Mucosa of descending colon (tissue), 3 donors: ENCODE data around the gene IL32. TPM values are rescaled to one million over a fixed set of nuclear protein-coding genes. Genes with fewer than 3 reads are reported as not detected.
A peak's percentile ranks its signal among the peaks of the same experiment; 100 is the strongest.

Experiments used
- ATAC-seq: fragments of 200-7000 bp; cut with Tn5 transposase; one replicate; pipeline ENCODE4 v1.9.1; 2020; ENCODE audit warnings: mild to moderate bottlenecking, moderate library complexity
- DNase-seq, 3 donors: peaks; one replicate each; pipeline ENCODE4 v3.0.0-alpha.2; 2020
- H3K36me3 ChIP-seq: fragments of 200-600 bp; one replicate; pipeline ENCODE4 v1.8.0; 2021; ENCODE audit warnings: low read depth, mild to moderate bottlenecking
- H3K4me1 ChIP-seq: fragments of 200-600 bp; one replicate; pipeline ENCODE4 v1.8.0; 2021; ENCODE audit warnings: low read depth, mild to moderate bottlenecking
- H3K4me3 ChIP-seq: fragments of 200-600 bp; one replicate; pipeline ENCODE4 v1.8.0; 2021; ENCODE audit warnings: mild to moderate bottlenecking
- H3K9me3 ChIP-seq: fragments of 200-600 bp; one replicate; pipeline ENCODE4 v1.8.0; 2021; ENCODE audit warnings: mild to moderate bottlenecking
- CTCF ChIP-seq: fragments of 200-600 bp; IDR thresholded peaks from one replicate; pipeline ENCODE4 v1.8.0; 2022; ENCODE audit warnings: antibody characterized with exemption, mild to moderate bottlenecking
- intact Hi-C, 2 donors: fragments of 100-400 bp; cut with DNase I in 1 of 2; cut with micrococcal nuclease in 1 of 2; formaldehyde crosslinking; loops; one replicate each; pipeline versions ENCODE4 v1.11.0 to v1.11.1; 2022; cut with DNase I, micrococcal nuclease
- total RNA-seq, 3 donors: library from RNA; stranded (reverse); fragmentation: NEBNext Ultra II Directional in 2 of 3; extraction: Animal tissue kit (Norgen Biotek cat#: 25700) in 2 of 3; gene quantifications; one replicate each; pipeline versions ENCODE4 v1.2.1 to v1.2.4, GENCODE V29; 2021 to 2023
- donor health status: DM: no; HTN: no; CAD: no; lungs with moderate emphysema.
- donor health status: DM: no; HTN: no; CAD: no.
- donor health status: DM: no; HTN: yes; CAD: no.

The IL32 gene
- total RNA-seq, 3 donors from 2014 or later, result 394 to 627 (median 413) TPM

GRCh38 chr16:3092501-3092941 lies 27.1 kb downstream of the IL32 start:
- ATAC-seq, result no peak
- DNase-seq, result peak in 1 of 3 donors; percentile 42
- Histone ChIP-seq H3K36me3 (no peaks in the 10 kb centered on the region), H3K4me1 (no peaks in the 10 kb centered on the region), H3K4me3 (no peak overlapping the region), H3K9me3 (no peaks in the 10 kb centered on the region)
- intact Hi-C loops, result no loop called here
- TF ChIP-seq CTCF, result no peak

- peaks cover under 1% of the 10 kb centered on the region for H3K4me1 ChIP-seq
- intact Hi-C loops, result no loop called here
- no peaks in the 10 kb centered on the region for H3K36me3 ChIP-seq
- DNase-seq, result peak in 2 of 3 donors; percentile 37 to 80
- no peak overlapping the region for H3K4me3 ChIP-seq
- H3K9me3 ChIP-seq, result no peaks in the 10 kb centered on the region
- TF ChIP-seq CTCF, result peak; percentile 44
- ATAC-seq, result peak; percentile 72
These were observed 29.0 kb downstream of the IL32 start for GRCh38 chr16:3094289-3095027.

- H3K4me3 ChIP-seq, result no peak overlapping the region
- peak; percentile 40 to 63 (median 51) for DNase-seq
- intact Hi-C loops, result no loop called here
- H3K36me3 ChIP-seq, result no peaks in the 10 kb centered on the region
- H3K9me3 ChIP-seq, result no peaks in the 10 kb centered on the region
- TF ChIP-seq CTCF, result no peak
- peaks cover 12% of the 10 kb centered on the region for H3K4me1 ChIP-seq
- peak; percentile 25 for ATAC-seq
These were observed 30.4 kb downstream of the IL32 start for GRCh38 chr16:3095869-3096268.

- peak in 2 of 3 donors; percentile 17 to 33 for DNase-seq
These were observed 30.9 kb downstream of the IL32 start for GRCh38 chr16:3096362-3096761.

GRCh38 chr16:3097266-3097665 lies 31.8 kb downstream of the IL32 start:
- DNase-seq (peak in 2 of 3 donors; percentile 7 to 36), ATAC-seq (no peak)
- Histone ChIP-seq H3K36me3 (no peaks in the 10 kb centered on the region), H3K4me3 (no peak overlapping the region), H3K4me1 (peaks cover 17% of the 10 kb centered on the region), H3K9me3 (no peaks in the 10 kb centered on the region)
- intact Hi-C loops, result no loop called here
- no peak for TF ChIP-seq CTCF

More at GRCh38 chr16:3096362-3096761, 30.9 kb downstream of the IL32 start:
- Histone ChIP-seq H3K9me3 (no peaks in the 10 kb centered on the region), H3K4me1 (peaks cover 16% of the 10 kb centered on the region), H3K36me3 (no peaks in the 10 kb centered on the region), H3K4me3 (no peak overlapping the region)
- intact Hi-C loops, result no loop called here
- no peak for TF ChIP-seq CTCF
- no peak for ATAC-seq
